Left lung (tissue), 10 donors: ENCODE data around the gene SLAIN1. TPM values are rescaled to one million over a fixed set of nuclear protein-coding genes. Genes with fewer than 3 reads are reported as not detected.

Experiments
- ATAC-seq: fragments of 200-7000 bp; cut with Tn5 transposase; one replicate; pipeline ENCODE4 v1.9.1; 2020; ENCODE audit warnings: moderate library complexity
- DNase-seq, 4 donors: peaks; one replicate each; pipeline ENCODE4 v3.0.0-alpha.2; 2013 to 2020
- H3K27ac ChIP-seq, 2 donors: fragments of 200-600 bp; sonication (generic) in 1 of 2; one replicate each; pipeline versions ENCODE4 v1.5.0 to v1.8.0; 2020 to 2021
- H3K27me3 ChIP-seq, 2 donors: fragments of 200-600 bp; sonication (generic) in 1 of 2; one replicate each; pipeline versions ENCODE4 v1.5.0 to v1.8.0; 2020 to 2021
- H3K36me3 ChIP-seq, 2 donors: fragments of 200-600 bp; sonication (generic) in 1 of 2; one replicate each; pipeline versions ENCODE4 v1.5.0 to v1.8.0; 2020 to 2021
- H3K4me1 ChIP-seq, 2 donors: fragments of 200-600 bp; one replicate each; pipeline ENCODE4 v1.8.0; 2021
- H3K4me3 ChIP-seq, 2 donors: fragments of 200-600 bp; sonication (generic) in 1 of 2; one replicate each; pipeline versions ENCODE4 v1.5.0 to v1.8.0; 2020 to 2021; ENCODE audit warnings: mild to moderate bottlenecking in 1 of 2
- H3K9me3 ChIP-seq, 2 donors: fragments of 200-600 bp; sonication (generic) in 1 of 2; one replicate each; pipeline versions ENCODE4 v1.5.0 to v1.8.0; 2020 to 2021
- intact Hi-C, 2 donors: fragments of 100-400 bp; cut with DNase I; formaldehyde crosslinking; loops; one replicate each; pipeline versions ENCODE4 v1.11.2 to v1.14.2; 2022
- polyA plus RNA-seq, 6 donors: library from polyadenylated mRNA; unstranded; fragments of 120-200 nt; gene quantifications; one replicate each; pipeline ENCODE4 v1.2.1, GENCODE V29; 2013; ENCODE audit not compliant: insufficient read length in 6 of 6
- total RNA-seq, 2 donors: library from RNA; stranded (reverse); fragmentation: NEBNext Ultra II Directional; extraction: Animal tissue kit (Norgen Biotek cat#: 25700); gene quantifications; one replicate each; pipeline ENCODE4 v1.2.1, GENCODE V29; 2021
- TF ChIP-seq, protein P1 (sequence below), 2 donors: fragments of 200-600 bp; sonication (generic) in 1 of 2; IDR thresholded peaks; one replicate each; pipeline versions ENCODE4 v1.5.0 to v1.8.0; 2021; ENCODE audit warnings: antibody characterized with exemption in 2 of 2
- donor health status: DM: no; HTN: yes; CAD: no.
- donor health status: DM: no; HTN: no; CAD: no.

The SLAIN1 gene
- total and polyA plus RNA-seq, 8 donors: 12.8 to 27.9 (median 26.3) TPM

DNA sequence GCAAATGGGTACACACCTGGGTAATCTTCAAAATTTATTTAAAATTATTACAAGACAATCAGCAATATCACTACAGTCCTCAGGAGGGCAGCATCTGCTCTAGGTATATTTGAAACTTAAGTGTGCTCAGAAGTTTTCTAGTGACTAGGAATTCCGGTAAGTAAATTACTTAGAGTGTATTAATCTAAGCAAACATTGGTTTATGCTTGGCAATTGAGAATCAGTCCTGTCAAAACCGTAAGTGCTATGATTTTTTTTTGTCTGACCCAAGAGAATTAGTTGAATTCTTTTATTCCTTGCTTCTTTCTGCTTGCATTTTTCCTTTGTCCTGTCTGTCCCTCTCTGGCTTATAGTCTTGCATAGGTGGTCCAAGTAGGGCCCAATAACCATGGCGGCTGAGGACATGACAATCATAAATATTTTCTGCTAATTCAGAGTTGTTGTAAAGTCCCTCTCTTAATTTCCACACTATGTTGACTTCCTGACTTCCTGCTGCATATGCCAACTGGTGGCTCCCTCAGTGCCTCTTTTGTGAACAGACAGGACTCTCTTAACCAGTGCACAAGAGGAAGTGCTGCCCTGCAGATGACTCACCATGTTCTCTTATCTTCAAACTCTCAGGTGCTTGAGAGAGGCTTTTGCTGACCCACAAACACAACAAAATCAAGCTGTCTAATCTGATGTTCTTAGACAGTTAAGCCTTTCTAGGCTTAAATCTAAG, 82.2 kb downstream of the SLAIN1 start:
- intact Hi-C loops: loop anchor here in 1 of 2 donors (5.0 kb wide), 1 partner anchor 343 kb away; no protein-coding TSS in a partner anchor
- Histone ChIP-seq H3K9me3 (no peaks in the 10 kb centered on the region), H3K4me3 (no peak overlapping the region), H3K27ac (peak overlapping the region; percentile 41 to 78), H3K4me1 (peaks cover 0 to 13% of the 10 kb centered on the region in 2 donors), H3K27me3 (no peaks in the 10 kb centered on the region), H3K36me3 (no peaks in the 10 kb centered on the region)
- TF ChIP-seq, protein P1, sequence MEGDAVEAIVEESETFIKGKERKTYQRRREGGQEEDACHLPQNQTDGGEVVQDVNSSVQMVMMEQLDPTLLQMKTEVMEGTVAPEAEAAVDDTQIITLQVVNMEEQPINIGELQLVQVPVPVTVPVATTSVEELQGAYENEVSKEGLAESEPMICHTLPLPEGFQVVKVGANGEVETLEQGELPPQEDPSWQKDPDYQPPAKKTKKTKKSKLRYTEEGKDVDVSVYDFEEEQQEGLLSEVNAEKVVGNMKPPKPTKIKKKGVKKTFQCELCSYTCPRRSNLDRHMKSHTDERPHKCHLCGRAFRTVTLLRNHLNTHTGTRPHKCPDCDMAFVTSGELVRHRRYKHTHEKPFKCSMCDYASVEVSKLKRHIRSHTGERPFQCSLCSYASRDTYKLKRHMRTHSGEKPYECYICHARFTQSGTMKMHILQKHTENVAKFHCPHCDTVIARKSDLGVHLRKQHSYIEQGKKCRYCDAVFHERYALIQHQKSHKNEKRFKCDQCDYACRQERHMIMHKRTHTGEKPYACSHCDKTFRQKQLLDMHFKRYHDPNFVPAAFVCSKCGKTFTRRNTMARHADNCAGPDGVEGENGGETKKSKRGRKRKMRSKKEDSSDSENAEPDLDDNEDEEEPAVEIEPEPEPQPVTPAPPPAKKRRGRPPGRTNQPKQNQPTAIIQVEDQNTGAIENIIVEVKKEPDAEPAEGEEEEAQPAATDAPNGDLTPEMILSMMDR (IDR thresholded peaks at IDR 0.05): peak; percentile 60 to 79
- ATAC-seq (peak; percentile 97), DNase-seq (peak in 3 of 4 donors; percentile 57 to 81 (median 69))

DNA sequence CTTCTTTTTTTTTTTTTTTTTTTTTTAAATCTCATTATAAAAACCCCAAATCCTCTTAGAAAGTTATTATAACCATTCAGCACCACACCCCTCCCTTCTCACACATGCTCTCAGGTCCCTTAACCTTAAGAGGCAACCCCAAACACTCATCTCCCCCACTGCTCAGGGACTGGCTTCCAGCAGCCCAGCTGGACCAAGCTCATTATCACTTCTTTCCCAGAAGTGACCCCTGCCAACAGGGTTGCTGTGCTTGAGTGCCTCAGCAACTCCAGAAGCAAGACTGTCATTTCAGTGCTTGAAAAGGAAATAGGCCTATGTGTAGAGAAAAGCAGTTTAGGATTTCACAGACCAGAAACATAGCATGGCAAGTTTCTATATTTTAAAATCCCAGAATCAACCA, 84.3 kb downstream of the SLAIN1 start:
- Histone ChIP-seq H3K27me3 (no peaks in the 10 kb centered on the region), H3K36me3 (no peaks in the 10 kb centered on the region), H3K4me1 (peaks cover 0 to 13% of the 10 kb centered on the region in 2 donors), H3K9me3 (no peaks in the 10 kb centered on the region), H3K27ac (no peak overlapping the region), H3K4me3 (no peak overlapping the region)
- intact Hi-C loops: no loop called here
- ATAC-seq (no peak), DNase-seq (peak in 2 of 4 donors; percentile 30 to 66)
- TF ChIP-seq, protein P1 (IDR thresholded peaks at IDR 0.05): no peak

DNA sequence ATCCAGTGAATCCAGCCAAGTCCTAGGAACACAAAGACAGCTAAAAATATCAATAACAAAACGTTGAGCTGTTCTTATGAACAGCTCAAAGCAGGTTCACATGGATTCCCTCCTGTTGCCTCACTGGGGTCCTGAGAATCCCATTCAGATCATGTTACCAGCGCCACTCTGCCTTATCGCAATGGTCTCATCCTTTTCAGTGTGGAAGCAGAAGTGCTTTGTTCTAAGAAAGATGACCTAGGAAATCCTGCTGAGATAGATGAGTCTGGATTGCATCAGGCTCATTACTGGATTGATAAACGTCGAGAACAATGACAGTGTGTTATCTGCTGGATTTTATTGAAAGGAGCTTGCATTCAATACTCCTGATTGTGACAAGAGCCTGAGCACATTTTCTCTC, 87.0 kb downstream of the SLAIN1 start:
- intact Hi-C loops: no loop called here
- TF ChIP-seq, protein P1 (IDR thresholded peaks at IDR 0.05): no peak
- no peak for ATAC-seq

DNA sequence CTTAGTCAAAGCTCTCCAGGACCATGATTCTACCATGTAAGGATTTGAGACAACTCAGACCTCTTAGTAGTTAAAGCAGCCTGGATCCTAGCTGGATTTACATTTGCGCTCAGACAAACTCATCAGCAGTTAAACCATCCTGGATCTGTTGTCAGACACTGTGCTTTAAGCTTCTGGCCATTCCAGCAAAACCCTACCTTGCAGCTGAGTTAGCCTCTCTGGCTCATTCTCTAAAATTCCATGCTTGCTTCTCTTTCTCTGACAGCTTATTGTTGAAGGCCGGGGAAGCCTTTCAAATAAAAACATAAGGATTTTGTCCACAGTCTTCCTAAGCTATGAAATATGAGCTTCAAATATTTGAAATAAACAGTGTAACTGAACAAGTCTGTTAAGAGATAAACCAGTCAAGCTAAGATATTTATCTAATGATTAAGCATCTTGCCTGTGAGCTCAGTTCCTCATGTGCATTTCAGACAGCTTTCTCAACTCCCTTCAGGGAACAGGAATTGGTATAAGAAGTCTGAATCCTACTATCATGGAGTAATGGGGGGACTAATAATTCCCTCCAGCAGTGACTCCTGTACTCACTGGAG, 89.3 kb downstream of the SLAIN1 start:
- H3K27me3 ChIP-seq: no peaks in the 10 kb centered on the region
- peaks cover 0 to 18% of the 10 kb centered on the region in 2 donors for H3K9me3 ChIP-seq
- ATAC-seq: no peak
- TF ChIP-seq, protein P1 (IDR thresholded peaks at IDR 0.05): no peak
- H3K27ac ChIP-seq: no peak overlapping the region
- DNase-seq: no peak
- H3K36me3 ChIP-seq: no peaks in the 10 kb centered on the region
- intact Hi-C loops: no loop called here
- H3K4me1 ChIP-seq: no peaks in the 10 kb centered on the region
- no peak overlapping the region for H3K4me3 ChIP-seq

More for the DNA sequence above, 87.0 kb downstream of the SLAIN1 start:
- no peak overlapping the region for H3K27ac ChIP-seq
- H3K4me1 ChIP-seq: peaks cover 0 to 9% of the 10 kb centered on the region in 2 donors
- no peaks in the 10 kb centered on the region for H3K27me3 ChIP-seq
- H3K4me3 ChIP-seq: no peak overlapping the region
- H3K36me3 ChIP-seq: no peaks in the 10 kb centered on the region
- no peak for DNase-seq
- no peaks in the 10 kb centered on the region for H3K9me3 ChIP-seq

DNA sequence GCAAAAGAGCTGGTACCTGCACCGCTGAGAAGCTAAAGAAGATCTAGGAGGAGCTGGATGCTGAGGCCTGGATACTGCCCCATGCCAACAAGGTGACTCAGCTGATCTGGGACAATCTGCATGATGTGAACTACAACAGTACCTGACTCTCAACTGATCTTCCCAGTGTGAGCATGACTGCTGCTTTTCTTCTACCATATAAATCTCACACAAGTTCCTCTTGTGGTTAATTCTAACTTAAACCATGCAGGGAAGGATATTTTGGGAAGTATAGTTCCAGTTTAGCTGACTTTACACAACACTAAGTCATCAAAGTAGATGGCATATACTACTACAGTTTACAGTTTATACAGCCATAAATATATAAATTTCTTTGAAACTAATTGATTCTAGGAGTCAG, 91.9 kb downstream of the SLAIN1 start:
- TF ChIP-seq, protein P1 (IDR thresholded peaks at IDR 0.05): no peak
- DNase-seq (no peak), ATAC-seq (no peak)
- Histone ChIP-seq H3K9me3 (peaks cover 0 to 31% of the 10 kb centered on the region in 2 donors), H3K4me3 (no peak overlapping the region), H3K4me1 (no peaks in the 10 kb centered on the region), H3K36me3 (no peaks in the 10 kb centered on the region), H3K27ac (no peak overlapping the region), H3K27me3 (no peaks in the 10 kb centered on the region)
- intact Hi-C loops: no loop called here
